Mesenteric fat pad (tissue), 1 donor: ENCODE measurements around the gene ALDH16A1. TPM values are rescaled to one million over a fixed set of nuclear protein-coding genes. Genes with fewer than 3 reads are reported as not detected.

ENCODE experiments used
- DNase-seq: peaks from one replicate; pipeline ENCODE4 v3.0.0-alpha.2; 2020; ENCODE audit warnings: low spot score
- long read RNA-seq: library from polyadenylated mRNA; unstranded; transcript quantifications from one replicate; pipeline ENCODE4 v2.0.0, GENCODE V29; 2020
- total RNA-seq: library from RNA; stranded (reverse); fragmentation: NEBNext Ultra II Directional; extraction: Animal tissue kit (Norgen Biotek cat#: 25700); gene quantifications from one replicate; pipeline ENCODE4 v1.2.1, GENCODE V29; 2021
- donor health status: DM: yes; HTN: yes; CAD: no.

Gene ALDH16A1
- total RNA-seq: 32.1 TPM
- long read RNA-seq, transcript ALDH16A1-201 (17 exons, 3,153 nt): major isoform, 111 of 160 reads
- long read RNA-seq, partial matches to known transcripts: 29 of 160 reads
- long read RNA-seq, other reads (novel, unspliced or antisense): 17 of 160 reads

- DNase-seq: peak; percentile 99
These were observed at the start of gene ALDH16A1 for GRCh38 chr19:49453013-49453756. ALDH16A1 (plus strand) TSS chr19:49453225; CDS start chr19:49453332, 107 bp downstream.

- DNase-seq: no peak
These were observed 49.4 kb upstream of the ALDH16A1 start for GRCh38 chr19:49403404-49404187.

- no peak for DNase-seq
These were observed 45.9 kb upstream of the ALDH16A1 start for GRCh38 chr19:49407079-49407478.

- DNase-seq: no peak
These were observed 45.5 kb upstream of the ALDH16A1 start for GRCh38 chr19:49407482-49408015.

GRCh38 chr19:49408816-49409440 lies 44.1 kb upstream of the ALDH16A1 start:
- DNase-seq: no peak

- no peak for DNase-seq
These were observed 43.5 kb upstream of the ALDH16A1 start for GRCh38 chr19:49409441-49410029.

- no peak for DNase-seq
These were observed 41.2 kb upstream of the ALDH16A1 start for GRCh38 chr19:49411681-49412326.

- DNase-seq: no peak
These were observed 39.7 kb upstream of the ALDH16A1 start for GRCh38 chr19:49413348-49413747.

- DNase-seq: no peak
These were observed 38.8 kb upstream of the ALDH16A1 start for GRCh38 chr19:49414256-49414655.

- no peak for DNase-seq
These were observed 37.8 kb upstream of the ALDH16A1 start for GRCh38 chr19:49415102-49415809.

- DNase-seq: no peak
These were observed 37.2 kb upstream of the ALDH16A1 start for GRCh38 chr19:49415810-49416200.

- DNase-seq: no peak
These were observed 35.9 kb upstream of the ALDH16A1 start for GRCh38 chr19:49417088-49417487.

- no peak for DNase-seq
These were observed 34.5 kb upstream of the ALDH16A1 start for GRCh38 chr19:49418511-49418910.

GRCh38 chr19:49419173-49419572 lies 33.9 kb upstream of the ALDH16A1 start:
- DNase-seq: no peak

GRCh38 chr19:49420227-49420626 lies 32.8 kb upstream of the ALDH16A1 start:
- DNase-seq: no peak

- DNase-seq: no peak
These were observed 31.8 kb upstream of the ALDH16A1 start for GRCh38 chr19:49421039-49421877.

- DNase-seq: no peak
These were observed 31.2 kb upstream of the ALDH16A1 start for GRCh38 chr19:49421878-49422202.

- no peak for DNase-seq
These were observed 30.5 kb upstream of the ALDH16A1 start for GRCh38 chr19:49422407-49423070.
